ENCODE data around the gene MAN1C1. TPM values are rescaled to one million over a fixed set of nuclear protein-coding genes. Genes with fewer than 3 reads are reported as not detected.

The MAN1C1 gene
- total and polyA plus RNA-seq, 10 of the 15 experiments (the other 5 are each of a cell fraction or from before 2014, with no cell fraction given): 0.12 to 0.56 (median 0.22) TPM; not detected in 3

GRCh38 chr1:25673962-25674806 is 57.6 kb downstream of the MAN1C1 start:
- Histone ChIP-seq H3K79me2 (ENCODE audit: control insufficient read depth, insufficient read depth, low read length) (no peaks in the 10 kb centered on the region), H3K4me3 (no peak overlapping the region), H4K20me1 (ENCODE audit: control insufficient read depth, insufficient read depth) (no peaks in the 10 kb centered on the region; the same call in 1 of the 2 replicates), H3K36me3 (ENCODE audit: control insufficient read depth in 2 of 2, insufficient read depth in 2 of 2, low read length in 1 of 2) (no peaks in the 10 kb centered on the region), H3K9me3 (replicated peaks; ENCODE audit: control insufficient read depth, insufficient read depth, low read length) (peaks cover 6% of the 10 kb centered on the region), H3K27me3 (replicated peaks in 1 of 2; ENCODE audit: control insufficient read depth in 2 of 2, insufficient read depth in 2 of 2, low read length in 1 of 2) (peaks cover 3 to 16% of the 10 kb centered on the region in 2 experiments), H2AFZ (ENCODE audit: control insufficient read depth, low read depth, low read length) (no peak overlapping the region), H3K9ac (ENCODE audit: control insufficient read depth, insufficient read depth, low read length) (no peak overlapping the region), H3K4me1 (ENCODE audit: control insufficient read depth, insufficient read depth, low read length) (peaks cover 21% of the 10 kb centered on the region), H3K27ac (ENCODE audit: control insufficient read depth, insufficient read depth) (no peak overlapping the region), H3K4me2 (ENCODE audit: control insufficient read depth, insufficient read depth) (no peak overlapping the region)
- POLR2A ChIA-PET: no interaction called here
- in situ Hi-C loops (cut with MboI): no loop called here
- RAD21 ChIA-PET (ENCODE audit: unreplicated experiment): no interaction called here
- BruUV-seq (replicated peaks): no TSS peak
- ATAC-seq (no peak), FAIRE-seq (no peak), DNase-seq (ENCODE audit: low read depth, low spot score) (no peak)
- TF ChIP-seq, protein P1, sequence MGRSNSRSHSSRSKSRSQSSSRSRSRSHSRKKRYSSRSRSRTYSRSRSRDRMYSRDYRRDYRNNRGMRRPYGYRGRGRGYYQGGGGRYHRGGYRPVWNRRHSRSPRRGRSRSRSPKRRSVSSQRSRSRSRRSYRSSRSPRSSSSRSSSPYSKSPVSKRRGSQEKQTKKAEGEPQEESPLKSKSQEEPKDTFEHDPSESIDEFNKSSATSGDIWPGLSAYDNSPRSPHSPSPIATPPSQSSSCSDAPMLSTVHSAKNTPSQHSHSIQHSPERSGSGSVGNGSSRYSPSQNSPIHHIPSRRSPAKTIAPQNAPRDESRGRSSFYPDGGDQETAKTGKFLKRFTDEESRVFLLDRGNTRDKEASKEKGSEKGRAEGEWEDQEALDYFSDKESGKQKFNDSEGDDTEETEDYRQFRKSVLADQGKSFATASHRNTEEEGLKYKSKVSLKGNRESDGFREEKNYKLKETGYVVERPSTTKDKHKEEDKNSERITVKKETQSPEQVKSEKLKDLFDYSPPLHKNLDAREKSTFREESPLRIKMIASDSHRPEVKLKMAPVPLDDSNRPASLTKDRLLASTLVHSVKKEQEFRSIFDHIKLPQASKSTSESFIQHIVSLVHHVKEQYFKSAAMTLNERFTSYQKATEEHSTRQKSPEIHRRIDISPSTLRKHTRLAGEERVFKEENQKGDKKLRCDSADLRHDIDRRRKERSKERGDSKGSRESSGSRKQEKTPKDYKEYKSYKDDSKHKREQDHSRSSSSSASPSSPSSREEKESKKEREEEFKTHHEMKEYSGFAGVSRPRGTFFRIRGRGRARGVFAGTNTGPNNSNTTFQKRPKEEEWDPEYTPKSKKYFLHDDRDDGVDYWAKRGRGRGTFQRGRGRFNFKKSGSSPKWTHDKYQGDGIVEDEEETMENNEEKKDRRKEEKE (IDR thresholded peaks at IDR 0.05): no peak
- TF ChIP-seq JUND (IDR thresholded peaks at IDR 0.05; ENCODE audit: low read depth, low read length): no peak
- no peak for TF ChIP-seq ZBED1 (IDR thresholded peaks at IDR 0.05; ENCODE audit: borderline replicate concordance)
- WGBS (ENCODE audit: insufficient coverage, insufficient replicate concordance, low lambda C conversion rate, missing lambda C conversion rate): 70% methylated on average over 8 of the region's 8 CpGs
- SMC1A ChIA-PET (ENCODE audit: uncharacterized antibody, unreplicated experiment): no interaction called here
- intact Hi-C loops (cut with micrococcal nuclease; ENCODE audit: unreplicated experiment): no loop called here
- CTCF ChIA-PET: no interaction called here

DNA sequence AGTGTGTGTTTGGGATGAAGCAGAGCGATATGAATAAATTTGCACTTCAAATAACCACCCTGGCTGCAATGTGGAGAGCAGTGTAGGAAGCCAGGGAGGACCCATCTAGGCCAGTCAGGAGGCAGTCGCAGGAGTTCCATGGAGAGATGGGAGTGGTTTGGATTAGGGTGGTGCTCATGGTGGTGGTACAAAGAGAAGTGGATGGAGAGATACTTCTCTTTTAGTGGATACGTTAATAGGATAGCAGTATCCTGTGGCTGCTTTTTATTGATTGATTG is 58.2 kb downstream of the MAN1C1 start:
- H3K36me3 ChIP-seq (ENCODE audit: control insufficient read depth in 2 of 2, insufficient read depth in 2 of 2, low read length in 1 of 2): no peaks in the 10 kb centered on the region
- peaks cover 3 to 16% of the 10 kb centered on the region in 2 experiments for H3K27me3 ChIP-seq (replicated peaks in 1 of 2; ENCODE audit: control insufficient read depth in 2 of 2, insufficient read depth in 2 of 2, low read length in 1 of 2)
- peaks cover 21% of the 10 kb centered on the region for H3K4me1 ChIP-seq (ENCODE audit: control insufficient read depth, insufficient read depth, low read length)
- no peaks in the 10 kb centered on the region; the same call in 1 of the 2 replicates for H4K20me1 ChIP-seq (ENCODE audit: control insufficient read depth, insufficient read depth)
- ChIA-PET RAD21 (ENCODE audit: unreplicated experiment) (no interaction called here), POLR2A (no interaction called here), SMC1A (ENCODE audit: uncharacterized antibody, unreplicated experiment) (no interaction called here), CTCF (no interaction called here)
- intact Hi-C loops (cut with micrococcal nuclease; ENCODE audit: unreplicated experiment): loop anchor here (5.0 kb wide), 3 partner anchors 52 to 128 kb away; partner anchors contain the start of gene SELENON
- no TSS peak for BruUV-seq (replicated peaks)
- H3K79me2 ChIP-seq (ENCODE audit: control insufficient read depth, insufficient read depth, low read length): no peaks in the 10 kb centered on the region
- no peak overlapping the region for H3K4me3 ChIP-seq
- peaks cover 6% of the 10 kb centered on the region for H3K9me3 ChIP-seq (replicated peaks; ENCODE audit: control insufficient read depth, insufficient read depth, low read length)
- 95% methylated on average over 3 of the region's 3 CpGs for WGBS (ENCODE audit: insufficient coverage, insufficient replicate concordance, low lambda C conversion rate, missing lambda C conversion rate)
- ATAC-seq (no peak), DNase-seq (ENCODE audit: low read depth, low spot score) (no peak), FAIRE-seq (no peak)
- H3K4me2 ChIP-seq (ENCODE audit: control insufficient read depth, insufficient read depth): no peak overlapping the region
- H2AFZ ChIP-seq (ENCODE audit: control insufficient read depth, low read depth, low read length): no peak overlapping the region
- no peak overlapping the region for H3K9ac ChIP-seq (ENCODE audit: control insufficient read depth, insufficient read depth, low read length)
- no peak overlapping the region for H3K27ac ChIP-seq (ENCODE audit: control insufficient read depth, insufficient read depth)
- in situ Hi-C loops (cut with MboI): no loop called here
- TF ChIP-seq SREBF2 (IDR thresholded peaks at IDR 0.05; ENCODE audit: low read length): no peak
- TF ChIP-seq NFYB (IDR thresholded peaks at IDR 0.05; ENCODE audit: insufficient read depth, low read depth, low read length): no peak
- no peak for TF ChIP-seq SMARCA5 (IDR thresholded peaks at IDR 0.05)
- TF ChIP-seq PAX5 (IDR thresholded peaks at IDR 0.05; ENCODE audit: borderline replicate concordance, low read depth, low read length): no peak
- TF ChIP-seq SPI1 (IDR thresholded peaks at IDR 0.05; ENCODE audit: borderline replicate concordance, insufficient read depth, low read depth, low read length): no peak
- no peak for TF ChIP-seq SMAD1 (IDR thresholded peaks at IDR 0.05; ENCODE audit: low read depth, partially characterized antibody)
- no peak for TF ChIP-seq TARDBP (IDR thresholded peaks at IDR 0.05; ENCODE audit: borderline replicate concordance)
- TF ChIP-seq, protein P2, sequence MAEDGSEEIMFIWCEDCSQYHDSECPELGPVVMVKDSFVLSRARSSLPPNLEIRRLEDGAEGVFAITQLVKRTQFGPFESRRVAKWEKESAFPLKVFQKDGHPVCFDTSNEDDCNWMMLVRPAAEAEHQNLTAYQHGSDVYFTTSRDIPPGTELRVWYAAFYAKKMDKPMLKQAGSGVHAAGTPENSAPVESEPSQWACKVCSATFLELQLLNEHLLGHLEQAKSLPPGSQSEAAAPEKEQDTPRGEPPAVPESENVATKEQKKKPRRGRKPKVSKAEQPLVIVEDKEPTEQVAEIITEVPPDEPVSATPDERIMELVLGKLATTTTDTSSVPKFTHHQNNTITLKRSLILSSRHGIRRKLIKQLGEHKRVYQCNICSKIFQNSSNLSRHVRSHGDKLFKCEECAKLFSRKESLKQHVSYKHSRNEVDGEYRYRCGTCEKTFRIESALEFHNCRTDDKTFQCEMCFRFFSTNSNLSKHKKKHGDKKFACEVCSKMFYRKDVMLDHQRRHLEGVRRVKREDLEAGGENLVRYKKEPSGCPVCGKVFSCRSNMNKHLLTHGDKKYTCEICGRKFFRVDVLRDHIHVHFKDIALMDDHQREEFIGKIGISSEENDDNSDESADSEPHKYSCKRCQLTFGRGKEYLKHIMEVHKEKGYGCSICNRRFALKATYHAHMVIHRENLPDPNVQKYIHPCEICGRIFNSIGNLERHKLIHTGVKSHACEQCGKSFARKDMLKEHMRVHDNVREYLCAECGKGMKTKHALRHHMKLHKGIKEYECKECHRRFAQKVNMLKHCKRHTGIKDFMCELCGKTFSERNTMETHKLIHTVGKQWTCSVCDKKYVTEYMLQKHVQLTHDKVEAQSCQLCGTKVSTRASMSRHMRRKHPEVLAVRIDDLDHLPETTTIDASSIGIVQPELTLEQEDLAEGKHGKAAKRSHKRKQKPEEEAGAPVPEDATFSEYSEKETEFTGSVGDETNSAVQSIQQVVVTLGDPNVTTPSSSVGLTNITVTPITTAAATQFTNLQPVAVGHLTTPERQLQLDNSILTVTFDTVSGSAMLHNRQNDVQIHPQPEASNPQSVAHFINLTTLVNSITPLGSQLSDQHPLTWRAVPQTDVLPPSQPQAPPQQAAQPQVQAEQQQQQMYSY (CRISPR knock-in tag; IDR thresholded peaks at IDR 0.05): no peak

Measured in GM12878 (cell line).